Neural progenitor cell (in vitro differentiated cells): Measurements from ENCODE around the gene MYD88. TPM values are rescaled to one million over a fixed set of nuclear protein-coding genes. Genes with fewer than 3 reads are reported as not detected.

Experiments
- DNase-seq: peaks from one replicate; pipeline ENCODE4 v3.0.0-alpha.2; 2016; ENCODE audit warnings: low spot score
- H2AFZ ChIP-seq: fragments of 200-600 bp; sonication (generic); replicated peaks from 2 replicates; pipeline ENCODE4 v1.6.1; 2016; ENCODE audit warnings: antibody characterized with exemption
- H3F3A ChIP-seq: fragments of 200-600 bp; sonication (generic); 2 replicates; pipeline ENCODE4 v1.6.1; 2016; ENCODE audit warnings: antibody characterized with exemption, low read depth
- H3K27ac ChIP-seq: fragments of 200-600 bp; sonication (generic); 2 replicates; pipeline ENCODE4 v1.5.1; 2016; ENCODE audit warnings: mild to moderate bottlenecking
- H3K27me3 ChIP-seq: fragments of 200-600 bp; sonication (generic); 2 replicates; pipeline ENCODE4 v1.6.1; 2016; ENCODE audit warnings: mild to moderate bottlenecking, moderate library complexity
- H3K36me3 ChIP-seq: fragments of 200-600 bp; sonication (generic); 2 replicates; pipeline ENCODE4 v1.5.1; 2016
- H3K4me1 ChIP-seq: fragments of 200-600 bp; sonication (generic); 2 replicates; pipeline ENCODE4 v1.6.1; 2016; ENCODE audit warnings: mixed run types
- H3K4me2 ChIP-seq: fragments of 200-600 bp; sonication (generic); 2 replicates; pipeline ENCODE4 v1.6.1; 2016
- H3K4me3 ChIP-seq: fragments of 200-600 bp; sonication (generic); 2 replicates; pipeline ENCODE4 v1.5.1; 2016
- H3K79me2 ChIP-seq: fragments of 200-600 bp; sonication (generic); 2 replicates; pipeline ENCODE4 v1.6.1; 2016; ENCODE audit warnings: low read depth
- H3K9ac ChIP-seq: fragments of 200-600 bp; sonication (generic); 2 replicates; pipeline ENCODE4 v1.6.1; 2016
- H3K9me3 ChIP-seq: fragments of 200-600 bp; sonication (generic); 2 replicates; pipeline ENCODE4 v1.5.1; 2016; ENCODE audit warnings: low read depth
- H4K20me1 ChIP-seq: fragments of 200-600 bp; sonication (generic); 2 replicates; pipeline ENCODE4 v1.6.1; 2016; ENCODE audit warnings: low read depth
- H3K27ac Mint-ChIP-seq: 3 replicates; pipeline ENCODE4 v1.8.0; 2021; ENCODE audit warnings: mixed read lengths
- H3K27me3 Mint-ChIP-seq: 2 replicates; pipeline ENCODE4 v1.8.0; 2022; ENCODE audit warnings: low read depth, mild to moderate bottlenecking, inconsistent platforms, moderate library complexity, mixed read lengths; ENCODE audit not compliant: insufficient read depth
- H3K36me3 Mint-ChIP-seq: 3 replicates; pipeline ENCODE4 v1.8.0; 2021; ENCODE audit warnings: mixed read lengths
- H3K4me1 Mint-ChIP-seq: 3 replicates; pipeline ENCODE4 v1.8.0; 2021; ENCODE audit warnings: mixed read lengths
- H3K4me3 Mint-ChIP-seq: 3 replicates; pipeline ENCODE4 v1.8.0; 2021; ENCODE audit warnings: mild to moderate bottlenecking, moderate library complexity, mixed read lengths
- H3K9me3 Mint-ChIP-seq: 3 replicates; pipeline ENCODE4 v1.8.0; 2020; ENCODE audit warnings: mixed read lengths
- CTCF ChIP-seq: fragments of 200-600 bp; sonication (generic); IDR thresholded peaks from 2 replicates; pipeline ENCODE4 v1.5.1; 2017; ENCODE audit warnings: antibody characterized with exemption, mild to moderate bottlenecking
- EZH2 ChIP-seq: fragments of 200-600 bp; sonication (generic); IDR thresholded peaks from 2 replicates; pipeline ENCODE4 v1.6.1; 2017; ENCODE audit warnings: antibody characterized with exemption, mild to moderate bottlenecking, moderate library complexity
- EZH2phosphoT487 ChIP-seq: fragments of 200-600 bp; sonication (generic); IDR thresholded peaks from 2 replicates; pipeline ENCODE4 v1.6.1; 2017; ENCODE audit warnings: antibody characterized with exemption
- total RNA-seq: library from RNA; depleted of rRNA; stranded (reverse); fragments of >200 nt; gene quantifications from 2 replicates; pipeline ENCODE4 v1.2.3, GENCODE V29; 2015; ENCODE audit warnings: low replicate concordance

The MYD88 gene
- total RNA-seq, 1 donor from 2014 or later = 3.1 TPM

- TF ChIP-seq EZH2 (no peak), CTCF (no peak), EZH2phosphoT487 (no peak)
- Histone ChIP-seq H3K4me1 (peaks cover 14% of the 10 kb centered on the region), H3K27ac (no peak overlapping the region), H3K27me3 (no peaks in the 10 kb centered on the region), H3K4me2 (peak overlapping the region; percentile 94), H3K36me3 (no peaks in the 10 kb centered on the region), H3F3A (peaks cover 11% of the 10 kb centered on the region), H2AFZ (peak overlapping the region; percentile 53), H3K79me2 (peaks cover 23% of the 10 kb centered on the region), H3K9ac (peak overlapping the region; percentile 58), H4K20me1 (peaks cover 22% of the 10 kb centered on the region), H3K9me3 (no peaks in the 10 kb centered on the region), H3K4me3 (peak overlapping the region; percentile 72)
- no peaks in the 10 kb centered on the region for H3K9me3 Mint-ChIP-seq
- H3K4me1 Mint-ChIP-seq = peaks cover 24% of the 10 kb centered on the region
- peaks cover 1% of the 10 kb centered on the region for H3K36me3 Mint-ChIP-seq
- peaks cover 26% of the 10 kb centered on the region for H3K27me3 Mint-ChIP-seq
- no peak for DNase-seq
- peak overlapping the region; percentile 93 for H3K4me3 Mint-ChIP-seq
- no peak overlapping the region for H3K27ac Mint-ChIP-seq
Measured at GRCh38 chr3:38136393-38136776, 2.1 kb upstream of the MYD88 start.

- H3K4me1 ChIP-seq = peaks cover 14% of the 10 kb centered on the region
- H3K27me3 ChIP-seq = no peaks in the 10 kb centered on the region
- H4K20me1 ChIP-seq = peaks cover 18% of the 10 kb centered on the region
- no peak for TF ChIP-seq CTCF
- no peak for TF ChIP-seq EZH2
- TF ChIP-seq EZH2phosphoT487 = no peak
- DNase-seq = peak; percentile 100
- peak within 1 kb of the TSS; percentile 72 for H3K4me3 ChIP-seq
- peaks cover 23% of the 10 kb centered on the region for H3K79me2 ChIP-seq
- peak within 1 kb of the TSS; percentile 58 for H3K9ac ChIP-seq
- peak within 1 kb of the TSS; percentile 93 for H3K4me3 Mint-ChIP-seq
- peaks cover 11% of the 10 kb centered on the region for H3F3A ChIP-seq
- H3K9me3 ChIP-seq = no peaks in the 10 kb centered on the region
- peak within 1 kb of the TSS; percentile 59 for H3K27ac ChIP-seq
- peaks cover 24% of the 10 kb centered on the region for H3K4me1 Mint-ChIP-seq
- H3K9me3 Mint-ChIP-seq = no peaks in the 10 kb centered on the region
- H3K4me2 ChIP-seq = peak within 1 kb of the TSS; percentile 96
- H3K27me3 Mint-ChIP-seq = peaks cover 26% of the 10 kb centered on the region
- no peaks in the 10 kb centered on the region for H3K36me3 ChIP-seq
- peak within 1 kb of the TSS; percentile 22 for H3K27ac Mint-ChIP-seq
- H2AFZ ChIP-seq = peak within 1 kb of the TSS; percentile 53
- H3K36me3 Mint-ChIP-seq = peaks cover 1% of the 10 kb centered on the region
Measured at GRCh38 chr3:38136777-38137614, 1.5 kb upstream of the MYD88 start, which contains the start of gene ACAA1. TSS of gene ACAA1 (minus strand) at chr3:38137127. CDS start at chr3:38137035, 92 bp downstream.

DNA sequence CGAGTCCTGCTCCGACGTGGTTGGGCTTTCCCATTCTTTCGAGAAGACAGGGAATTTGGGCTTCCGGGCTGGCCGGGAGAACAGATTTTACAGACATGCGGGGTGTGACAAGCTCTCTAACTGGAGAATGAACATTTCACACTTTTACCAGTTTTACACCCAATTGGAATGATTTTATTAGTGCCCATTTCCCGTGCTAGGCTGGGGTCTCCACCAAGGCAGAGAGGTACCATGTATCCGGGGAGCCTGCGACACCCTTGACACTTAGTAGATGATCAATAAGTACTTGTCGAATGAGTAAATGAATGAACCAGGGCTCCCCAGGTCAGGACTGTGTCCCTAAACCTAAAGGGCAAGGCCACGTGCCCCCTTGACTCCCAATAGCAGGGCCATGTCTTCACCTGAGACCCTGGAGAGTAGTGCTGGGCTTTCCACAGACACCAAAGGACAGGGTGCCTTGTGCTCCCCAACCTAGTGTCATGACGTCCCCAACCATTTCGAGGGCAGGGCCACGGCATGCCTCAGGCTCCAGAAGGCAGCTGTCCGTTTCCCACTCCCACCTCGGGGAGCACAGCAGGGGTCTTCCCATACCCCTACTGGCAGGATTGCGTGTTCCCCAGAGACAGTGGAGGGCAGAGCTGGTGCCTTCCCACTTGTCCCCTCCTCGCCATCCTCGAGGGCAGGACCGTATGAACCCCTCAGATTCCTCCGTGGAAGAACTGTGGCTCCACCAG is 679 bp upstream of the MYD88 start:
- Histone ChIP-seq H3K9me3 (no peaks in the 10 kb centered on the region), H2AFZ (peak overlapping the region; percentile 99), H3K36me3 (no peaks in the 10 kb centered on the region), H3K9ac (no peak overlapping the region), H3K27ac (peak overlapping the region; percentile 59), H3F3A (peaks cover 11% of the 10 kb centered on the region), H3K4me3 (peak overlapping the region; percentile 72), H3K79me2 (peaks cover 23% of the 10 kb centered on the region), H3K4me2 (peak overlapping the region; percentile 96), H3K4me1 (peaks cover 14% of the 10 kb centered on the region), H3K27me3 (no peaks in the 10 kb centered on the region), H4K20me1 (peaks cover 17% of the 10 kb centered on the region)
- TF ChIP-seq CTCF (peak; percentile 32), EZH2 (no peak), EZH2phosphoT487 (no peak)
- H3K4me1 Mint-ChIP-seq = peaks cover 24% of the 10 kb centered on the region
- H3K4me3 Mint-ChIP-seq = peak overlapping the region; percentile 93
- peak overlapping the region; percentile 81 for H3K27ac Mint-ChIP-seq
- peaks cover 1% of the 10 kb centered on the region for H3K36me3 Mint-ChIP-seq
- H3K27me3 Mint-ChIP-seq = peaks cover 26% of the 10 kb centered on the region
- no peaks in the 10 kb centered on the region for H3K9me3 Mint-ChIP-seq
- peak; percentile 58 for DNase-seq
